Measurements from ENCODE around the gene LRRFIP2.
"Not testable (repeated sequence)": the region's sequence is repeated elsewhere in the genome, so short reads cannot be mapped to it uniquely, and the experiment has no call there.

The LRRFIP2 gene

GRCh38 chr3:37217098-37217849, 42.9 kb upstream of the LRRFIP2 start:
- DNase-seq (ENCODE audit: low read depth): no peak
- TF ChIP-seq CTCF (IDR thresholded peaks at IDR 0.05; ENCODE audit: insufficient read depth, low read depth, low read length, missing control alignments): no peak
- H3K4me3 ChIP-seq (ENCODE audit: low read depth, low read length): no peak overlapping the region

DNA sequence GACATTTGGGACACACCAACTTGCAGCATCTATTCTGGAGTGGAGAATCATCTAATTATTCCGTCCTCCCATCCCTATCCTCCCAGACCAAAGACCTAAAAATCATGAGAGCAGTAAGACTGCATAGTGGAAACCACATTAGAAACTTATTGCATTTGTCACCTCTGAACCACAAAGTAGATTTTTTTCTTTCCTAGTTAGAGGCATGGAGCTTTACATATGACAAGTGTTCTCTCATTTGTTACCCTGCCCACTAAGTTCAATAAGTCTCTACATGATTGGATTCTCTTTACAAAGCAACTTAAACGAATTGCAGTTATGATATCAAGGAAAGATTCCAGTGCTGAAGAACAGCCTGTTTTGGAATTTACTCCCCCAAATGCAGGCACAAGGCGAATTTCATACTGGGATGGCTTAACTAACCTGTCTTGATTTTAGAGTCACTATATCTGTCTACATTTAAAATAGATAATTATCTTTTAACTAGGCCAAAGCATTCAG, 42.3 kb upstream of the LRRFIP2 start:
- no peak for DNase-seq (ENCODE audit: low read depth)
- no peak overlapping the region for H3K4me3 ChIP-seq (ENCODE audit: low read depth, low read length)
- no peak for TF ChIP-seq CTCF (IDR thresholded peaks at IDR 0.05; ENCODE audit: insufficient read depth, low read depth, low read length, missing control alignments)

DNA sequence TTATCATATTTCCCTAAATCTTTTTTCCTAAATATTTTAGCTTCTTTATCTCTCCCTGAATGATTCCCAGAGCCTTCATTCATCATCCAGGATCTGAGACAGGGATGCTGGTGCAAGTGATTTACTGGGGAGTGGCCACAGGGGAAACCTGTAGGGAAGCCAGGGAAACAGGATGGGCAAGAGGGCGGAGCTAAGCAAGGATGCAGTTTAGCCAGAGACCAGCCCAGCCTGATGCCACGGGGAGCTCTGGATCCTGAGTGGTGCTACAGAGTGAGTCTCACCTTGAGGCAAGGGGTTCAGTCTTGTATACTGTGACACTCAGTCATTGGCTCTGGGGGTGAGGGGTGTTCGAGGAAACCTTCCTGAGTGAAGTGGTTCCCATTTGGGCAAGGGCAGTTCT, 39.7 kb upstream of the LRRFIP2 start:
- no peak overlapping the region for H3K4me3 ChIP-seq (ENCODE audit: low read depth, low read length)
- no peak for TF ChIP-seq CTCF (IDR thresholded peaks at IDR 0.05; ENCODE audit: insufficient read depth, low read depth, low read length, missing control alignments)
- no peak for DNase-seq (ENCODE audit: low read depth)

DNA sequence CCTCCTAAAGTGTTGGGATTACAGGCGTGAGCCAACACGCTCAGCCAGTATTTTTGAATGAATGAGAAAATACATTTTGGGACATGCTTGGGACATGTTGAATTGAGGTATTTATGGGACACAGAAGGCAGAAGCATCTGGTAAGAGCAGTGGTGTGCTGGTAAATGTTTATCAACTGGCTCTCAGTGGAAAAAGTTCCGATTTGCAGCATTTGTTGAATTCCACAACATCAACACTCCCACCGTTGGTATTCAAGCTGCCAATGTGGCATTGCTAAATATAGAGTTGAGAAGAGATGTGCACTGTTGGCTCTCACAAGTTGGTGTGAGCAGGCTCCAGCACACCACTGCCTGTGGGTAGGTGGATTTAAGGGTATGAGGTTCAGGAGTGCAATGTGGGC, 35.8 kb upstream of the LRRFIP2 start:
- DNase-seq (ENCODE audit: low read depth): no peak
- no peak for TF ChIP-seq CTCF (IDR thresholded peaks at IDR 0.05; ENCODE audit: insufficient read depth, low read depth, low read length, missing control alignments)

DNA sequence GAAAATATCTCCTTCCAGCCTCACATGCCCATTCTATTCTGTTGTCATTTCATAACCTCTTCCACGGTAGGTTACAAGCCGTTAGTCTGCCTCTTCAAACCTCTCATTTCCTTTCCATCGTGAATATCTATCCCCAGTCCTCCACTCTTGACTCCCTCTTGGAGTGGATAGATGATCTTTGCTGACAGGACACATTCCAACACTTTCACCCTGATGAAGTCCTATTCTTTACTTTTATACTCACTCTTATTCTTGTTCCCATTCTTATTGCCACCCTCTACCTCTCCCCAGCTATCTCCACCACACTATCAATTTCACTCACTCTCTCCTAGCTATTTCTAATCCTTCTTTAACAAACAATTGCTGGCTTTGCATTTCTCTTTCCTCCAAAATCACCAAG, 34.2 kb upstream of the LRRFIP2 start:
- not testable (repeated sequence) for H3K4me3 ChIP-seq (ENCODE audit: low read depth, low read length); DNase-seq (ENCODE audit: low read depth)

More for the DNA sequence above, 35.8 kb upstream of the LRRFIP2 start:
- no peak overlapping the region for H3K4me3 ChIP-seq (ENCODE audit: low read depth, low read length)

GRCh38 chr3:37208008-37208407, 33.6 kb upstream of the LRRFIP2 start:
- not testable (repeated sequence) for H3K4me3 ChIP-seq (ENCODE audit: low read depth, low read length); DNase-seq (ENCODE audit: low read depth)

GRCh38 chr3:37206041-37206440, 31.7 kb upstream of the LRRFIP2 start:
- DNase-seq (ENCODE audit: low read depth); H3K4me3 ChIP-seq (ENCODE audit: low read depth, low read length): not testable (repeated sequence)

DNA sequence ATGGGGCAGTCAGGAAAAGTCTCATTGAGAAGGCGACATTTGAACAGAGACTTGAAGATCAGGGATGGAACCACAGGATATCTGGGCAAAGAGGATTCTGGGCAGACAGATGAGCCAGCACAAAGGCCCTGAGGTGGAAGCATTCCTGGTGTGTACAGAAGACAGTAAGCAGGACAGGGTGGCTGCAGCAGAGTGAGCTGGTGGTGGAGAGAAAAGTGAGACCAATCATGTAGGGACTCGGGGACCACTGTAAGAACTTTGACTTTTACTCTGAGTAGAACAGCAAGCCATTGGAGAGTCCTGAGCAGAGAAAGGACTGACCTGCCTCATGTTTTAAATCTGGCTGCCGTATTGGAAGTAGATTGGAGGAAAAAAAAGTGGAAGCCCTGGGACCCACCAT, 29.9 kb upstream of the LRRFIP2 start:
- TF ChIP-seq CTCF (IDR thresholded peaks at IDR 0.05; ENCODE audit: insufficient read depth, low read depth, low read length, missing control alignments): no peak
- no peak for DNase-seq (ENCODE audit: low read depth)
- no peak overlapping the region for H3K4me3 ChIP-seq (ENCODE audit: low read depth, low read length)

Measured in GM12865 (cell line).